HG02852 (cell line): Measurements from ENCODE around the gene TMCO4.

ENCODE experiments used
- ATAC-seq: cut with Tn5 transposase; IDR thresholded peaks from one replicate; pipeline ENCODE4 v1.9.1; 2021; ENCODE audit warnings: mild to moderate bottlenecking, moderate library complexity; ENCODE audit not compliant: unreplicated experiment

The TMCO4 gene

DNA sequence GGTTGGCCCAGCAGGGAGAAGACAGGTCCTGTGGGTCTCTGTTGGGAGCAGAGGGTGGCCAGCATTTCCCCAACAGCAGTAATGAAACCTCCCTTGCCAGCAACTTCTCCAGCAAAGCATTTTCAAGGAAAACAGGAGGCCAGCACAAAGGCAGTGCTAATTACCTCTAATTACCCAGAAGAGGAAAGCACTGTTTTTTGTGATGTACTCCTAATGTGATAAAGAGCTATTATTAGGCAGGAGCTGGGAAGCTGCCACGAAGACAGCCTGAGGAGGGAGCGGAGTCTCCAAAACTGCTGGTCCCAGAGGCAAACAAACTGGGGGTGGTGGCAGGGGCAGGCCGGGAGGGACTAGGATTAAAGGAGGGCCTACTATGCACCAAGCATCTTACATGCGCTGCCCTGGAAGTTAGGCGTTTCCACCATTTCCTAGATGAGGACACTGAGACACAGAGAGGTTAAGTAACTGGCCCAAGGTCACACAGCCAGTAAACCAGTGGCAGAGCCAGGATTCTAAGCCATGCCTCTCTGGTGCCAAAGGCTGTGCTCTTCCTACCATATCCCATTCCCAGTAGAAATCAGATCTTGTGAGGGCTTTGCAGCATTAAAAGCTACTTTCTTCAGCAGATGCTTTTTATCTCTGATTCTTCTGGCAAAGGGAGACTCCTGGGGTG is 110.5 kb downstream of the TMCO4 start:
- ATAC-seq: no peak

DNA sequence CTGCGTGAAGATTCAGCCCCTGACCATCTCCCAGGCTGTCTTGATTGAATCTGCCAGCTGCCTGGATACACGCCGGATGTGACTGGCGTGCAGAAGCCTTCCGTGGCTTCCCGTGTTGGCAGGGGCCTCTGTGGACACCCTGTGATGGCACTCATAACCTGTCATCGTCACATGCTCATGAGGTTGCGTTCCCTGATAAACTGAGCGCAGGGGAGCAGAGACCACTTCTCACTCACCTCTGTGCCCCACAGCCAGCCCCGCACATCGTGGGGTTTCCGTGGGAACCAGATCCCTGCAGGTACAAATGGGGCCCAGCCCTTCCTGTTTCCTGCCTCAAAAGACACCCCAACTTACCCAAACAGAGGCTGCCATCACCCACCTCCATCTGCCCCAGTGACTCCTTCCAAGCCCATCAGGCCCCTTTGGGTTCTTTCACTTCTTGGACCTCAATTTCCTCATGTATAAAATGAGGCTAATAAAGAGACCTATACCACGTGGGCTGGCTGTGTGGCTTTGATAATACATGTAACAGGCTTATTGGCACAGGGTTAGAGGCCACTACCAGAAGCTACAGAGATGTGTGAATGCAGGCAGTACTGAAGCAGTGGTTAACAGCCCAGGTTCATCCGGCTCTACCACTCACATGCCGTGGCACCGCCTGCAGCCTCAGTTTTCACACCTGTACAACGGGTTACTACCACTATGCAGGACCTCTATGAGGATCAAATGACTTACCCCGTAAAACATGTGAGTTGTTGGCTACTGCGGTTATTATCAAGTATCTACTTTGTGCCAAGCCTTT is 111.5 kb downstream of the TMCO4 start:
- no peak for ATAC-seq

DNA sequence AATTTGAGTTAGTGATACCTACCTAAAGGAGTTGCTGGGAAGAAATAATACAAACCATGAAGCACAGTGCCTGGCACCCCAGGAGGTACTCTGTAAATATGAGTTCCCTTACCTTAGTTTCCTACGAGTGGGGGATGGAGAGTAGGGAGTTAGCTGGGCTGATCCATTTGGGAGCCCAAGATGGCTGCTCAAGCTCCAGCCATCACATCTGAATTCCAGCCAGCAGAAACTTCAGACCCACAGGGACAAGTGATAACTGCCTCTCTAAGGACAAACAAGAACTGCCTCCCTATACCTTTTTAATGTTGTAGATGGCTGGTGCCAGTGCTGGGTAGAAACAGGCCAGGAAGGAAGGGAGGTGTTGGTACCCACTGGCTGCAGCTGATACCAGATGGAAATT is 112.3 kb downstream of the TMCO4 start:
- ATAC-seq: no peak

DNA sequence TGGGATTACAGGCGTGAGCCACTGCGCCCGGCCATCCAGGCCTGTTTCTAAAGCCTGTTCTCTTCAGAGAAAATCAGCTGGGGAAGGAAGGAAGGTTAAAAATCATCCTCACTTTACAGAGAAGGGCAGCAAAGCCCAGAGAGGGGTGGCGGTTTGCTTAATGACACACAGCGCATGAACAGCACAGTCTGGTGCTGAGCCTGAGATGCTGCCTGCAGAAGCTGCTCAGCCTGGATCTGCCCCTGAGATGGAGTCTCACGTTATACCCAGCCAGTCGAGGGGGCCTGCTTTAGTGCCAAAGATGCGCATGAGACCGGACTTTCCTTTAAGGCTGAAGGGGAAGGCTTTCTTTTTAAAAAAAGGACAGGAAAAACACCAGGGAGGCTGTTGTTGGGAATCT is 113.7 kb downstream of the TMCO4 start:
- no peak for ATAC-seq

DNA sequence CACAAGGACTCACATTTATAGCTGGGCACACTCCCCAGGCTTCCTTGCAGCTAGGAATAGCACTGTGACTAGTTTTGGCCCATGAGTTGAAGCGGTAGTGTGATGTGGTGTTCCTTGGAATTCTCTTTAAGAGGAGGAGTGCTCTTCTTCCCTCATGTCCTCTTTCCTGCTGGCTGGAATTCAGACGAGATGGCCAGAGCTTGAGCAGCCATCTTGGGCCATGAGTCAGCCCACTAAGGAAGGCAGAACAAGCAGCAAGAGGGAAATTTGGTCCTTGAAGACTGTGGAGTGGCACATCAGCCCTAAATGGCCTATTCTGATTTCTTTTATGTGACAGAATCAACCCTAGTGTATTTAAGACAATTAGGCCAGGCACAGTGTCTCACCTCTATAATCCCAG is 115.0 kb downstream of the TMCO4 start:
- no peak for ATAC-seq

DNA sequence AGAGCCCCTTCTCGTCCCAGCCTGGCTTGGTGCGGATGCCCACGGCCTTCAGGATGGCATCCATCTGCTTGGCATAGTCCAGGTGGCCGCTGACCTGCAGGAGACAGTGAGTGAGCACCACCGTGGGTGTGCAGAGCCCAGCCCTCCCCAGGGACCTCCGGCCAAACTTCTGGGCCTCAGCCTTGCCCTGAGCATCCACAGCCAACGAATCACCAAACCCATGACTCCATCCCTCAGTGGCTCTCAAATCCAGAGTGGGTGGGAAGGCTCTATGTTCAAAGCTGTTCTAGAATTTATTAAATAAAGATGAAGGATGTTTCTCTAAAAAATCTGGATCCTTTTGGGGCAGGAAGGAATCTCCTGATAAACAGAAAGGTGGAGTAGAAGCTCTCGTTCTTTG is 116.4 kb downstream of the TMCO4 start:
- ATAC-seq: no peak

DNA sequence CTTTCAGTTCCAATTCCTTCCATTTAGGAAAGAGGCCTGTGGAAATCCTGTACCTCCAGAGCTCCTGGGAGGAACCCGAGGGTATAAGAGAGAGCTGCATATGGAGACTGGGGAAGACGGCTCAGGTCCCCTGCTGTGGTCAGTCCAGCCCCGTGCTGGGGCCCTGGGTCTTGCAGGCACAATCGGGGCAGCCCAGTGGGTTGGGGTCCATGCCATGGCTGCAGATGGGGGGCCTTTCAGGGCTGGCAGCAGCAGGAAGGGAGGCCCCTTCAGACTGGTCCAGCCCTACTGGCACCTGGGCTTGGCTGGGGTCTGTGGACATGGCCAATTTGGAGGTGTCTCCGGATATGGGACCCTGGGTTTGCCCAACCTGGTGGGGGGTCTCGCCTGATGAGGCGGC is 116.8 kb downstream of the TMCO4 start:
- no peak for ATAC-seq

DNA sequence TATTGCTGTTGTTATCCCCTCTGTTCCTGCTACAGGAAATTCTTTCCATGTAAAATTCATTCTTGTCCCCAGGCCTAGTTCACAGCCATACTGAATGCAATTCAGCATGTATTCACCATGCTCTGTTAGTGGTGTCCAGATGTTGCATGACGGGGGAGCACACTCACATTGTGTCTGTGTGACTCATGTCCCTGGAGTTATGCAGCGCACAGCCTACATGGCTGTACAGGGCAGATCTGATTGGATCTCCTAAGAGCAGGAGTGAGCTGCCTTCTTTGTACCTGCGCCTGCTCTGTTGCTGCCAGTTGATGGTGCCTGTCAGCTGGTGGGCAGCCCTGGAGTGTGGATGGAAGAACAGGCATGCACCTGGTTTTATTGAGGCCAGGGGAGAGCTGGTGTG is 117.5 kb downstream of the TMCO4 start:
- ATAC-seq: no peak

DNA sequence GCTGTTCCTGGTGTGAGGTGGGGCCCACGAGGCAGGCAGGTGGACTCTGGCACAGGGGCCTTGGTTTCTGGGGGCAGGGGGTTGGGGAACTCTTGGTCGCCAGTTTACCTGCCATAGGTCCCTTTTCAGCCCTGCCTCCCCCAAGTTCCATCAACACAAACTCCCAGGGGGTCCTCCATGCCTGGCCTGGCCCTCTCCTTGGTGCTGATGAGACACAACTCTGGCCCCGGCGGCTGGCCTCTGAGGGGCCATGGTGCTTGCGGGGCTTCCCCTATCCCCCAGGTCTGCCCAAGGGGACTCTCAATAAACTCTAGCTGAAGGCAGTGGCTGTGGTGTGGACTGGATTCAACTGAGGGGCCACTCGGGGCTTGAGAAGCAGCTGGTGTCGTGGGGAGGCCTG is 119.1 kb downstream of the TMCO4 start:
- ATAC-seq: no peak

DNA sequence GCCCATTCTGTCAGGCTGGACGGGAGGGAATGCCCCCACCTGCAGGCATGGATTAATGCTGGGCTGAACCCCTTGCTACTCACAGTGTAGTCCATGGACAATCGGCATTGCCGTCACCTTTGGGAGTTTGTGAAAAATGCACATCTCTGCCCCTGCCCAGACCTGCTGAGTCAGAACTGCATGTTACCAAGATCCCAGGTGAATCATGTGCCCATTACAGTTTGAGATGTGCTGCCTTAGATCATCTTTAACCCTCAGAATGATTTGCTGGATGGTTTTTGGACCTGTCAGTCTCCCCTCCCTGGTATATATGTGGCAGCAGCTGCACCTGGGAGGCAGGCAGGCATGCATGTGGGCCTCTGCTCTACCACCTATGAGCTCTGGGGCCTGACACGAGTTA is 120.0 kb downstream of the TMCO4 start:
- no peak for ATAC-seq

DNA sequence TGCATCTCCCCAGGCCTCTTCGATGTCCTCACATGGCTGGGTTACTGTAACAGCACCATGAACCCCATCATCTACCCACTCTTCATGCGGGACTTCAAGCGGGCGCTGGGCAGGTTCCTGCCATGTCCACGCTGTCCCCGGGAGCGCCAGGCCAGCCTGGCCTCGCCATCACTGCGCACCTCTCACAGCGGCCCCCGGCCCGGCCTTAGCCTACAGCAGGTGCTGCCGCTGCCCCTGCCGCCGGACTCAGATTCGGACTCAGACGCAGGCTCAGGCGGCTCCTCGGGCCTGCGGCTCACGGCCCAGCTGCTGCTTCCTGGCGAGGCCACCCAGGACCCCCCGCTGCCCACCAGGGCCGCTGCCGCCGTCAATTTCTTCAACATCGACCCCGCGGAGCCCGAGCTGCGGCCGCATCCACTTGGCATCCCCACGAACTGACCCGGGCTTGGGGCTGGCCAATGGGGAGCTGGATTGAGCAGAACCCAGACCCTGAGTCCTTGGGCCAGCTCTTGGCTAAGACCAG is 120.7 kb downstream of the TMCO4 start:
- no peak for ATAC-seq

DNA sequence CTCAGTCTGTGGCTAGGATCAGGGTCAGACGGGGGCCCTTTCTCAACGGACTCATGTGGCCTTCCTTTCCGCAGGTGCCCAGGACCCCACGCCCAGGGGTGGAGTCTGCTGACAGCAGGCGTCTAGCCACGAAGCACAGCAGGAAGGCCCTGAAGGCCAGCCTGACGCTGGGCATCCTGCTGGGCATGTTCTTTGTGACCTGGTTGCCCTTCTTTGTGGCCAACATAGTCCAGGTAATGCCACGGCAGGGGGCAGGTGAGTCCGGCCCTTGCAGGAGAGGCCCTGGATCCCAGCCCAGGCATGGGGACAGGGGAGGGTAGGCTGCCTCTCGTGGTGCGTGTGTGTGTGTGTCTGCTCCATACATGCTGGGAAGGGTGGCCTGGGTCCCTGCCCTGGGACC is 121.2 kb downstream of the TMCO4 start:
- no peak for ATAC-seq

DNA sequence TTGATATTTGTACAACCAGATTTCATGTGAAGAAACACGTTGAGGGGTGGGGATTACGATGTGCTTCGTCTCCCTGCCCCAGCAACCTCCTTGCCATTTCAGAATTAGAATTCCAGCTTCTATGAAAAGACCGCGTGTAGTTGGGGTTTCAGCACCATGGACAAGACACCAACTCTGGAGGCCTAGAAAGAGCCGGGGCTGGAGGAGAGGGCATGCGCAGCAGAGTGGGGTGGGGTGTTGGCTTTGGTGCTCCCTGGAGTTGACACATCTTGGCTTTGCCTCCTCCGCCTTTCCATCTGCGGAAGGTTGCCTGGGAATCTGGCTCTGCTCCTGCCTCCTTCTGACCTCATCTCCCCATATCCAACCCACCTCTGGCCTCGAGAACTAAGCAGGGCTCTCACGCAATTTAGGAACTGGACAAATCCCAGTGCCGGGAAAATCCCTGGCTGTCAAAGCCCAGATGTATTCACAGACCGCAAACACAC is 123.2 kb downstream of the TMCO4 start:
- ATAC-seq: no peak

DNA sequence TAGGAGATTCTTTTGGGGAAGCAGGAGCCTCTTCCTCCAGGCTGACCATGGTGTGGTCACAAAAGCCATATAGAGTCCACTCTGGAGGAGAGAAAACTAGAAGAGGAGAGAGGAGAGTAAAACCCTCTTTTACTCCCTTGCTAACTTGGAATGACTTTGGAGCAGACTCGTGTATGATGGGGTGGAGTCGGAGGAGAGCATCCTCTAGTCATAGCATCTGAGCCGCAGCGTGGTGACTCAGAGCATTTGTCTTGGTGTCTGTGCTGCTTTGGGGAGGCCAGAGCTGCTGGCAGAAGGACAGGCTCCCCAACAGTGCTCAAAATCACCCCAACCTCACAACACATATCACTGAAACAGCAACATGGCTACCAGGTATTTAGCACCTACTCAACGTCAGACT is 123.9 kb downstream of the TMCO4 start:
- no peak for ATAC-seq

DNA sequence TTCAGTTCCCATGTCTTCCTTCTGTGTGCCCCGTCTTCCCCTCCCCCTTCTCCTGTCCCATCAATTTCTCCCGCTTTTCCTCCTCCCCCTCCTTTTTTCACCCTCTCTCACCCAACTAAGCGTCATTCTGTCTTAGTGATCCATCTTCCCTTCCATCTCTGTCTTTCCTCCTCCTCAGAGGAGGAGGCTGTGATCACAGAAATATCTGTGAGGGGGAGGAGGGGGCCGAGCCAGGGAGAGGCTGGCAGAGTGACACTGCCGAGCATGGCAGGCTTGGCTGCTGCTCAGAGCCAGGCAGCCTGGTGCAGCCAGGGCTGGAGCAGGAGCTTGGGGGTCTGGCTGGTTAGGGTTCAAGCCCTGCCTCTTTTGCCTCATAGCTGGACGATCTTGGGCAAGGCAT is 127.5 kb downstream of the TMCO4 start:
- no peak for ATAC-seq

DNA sequence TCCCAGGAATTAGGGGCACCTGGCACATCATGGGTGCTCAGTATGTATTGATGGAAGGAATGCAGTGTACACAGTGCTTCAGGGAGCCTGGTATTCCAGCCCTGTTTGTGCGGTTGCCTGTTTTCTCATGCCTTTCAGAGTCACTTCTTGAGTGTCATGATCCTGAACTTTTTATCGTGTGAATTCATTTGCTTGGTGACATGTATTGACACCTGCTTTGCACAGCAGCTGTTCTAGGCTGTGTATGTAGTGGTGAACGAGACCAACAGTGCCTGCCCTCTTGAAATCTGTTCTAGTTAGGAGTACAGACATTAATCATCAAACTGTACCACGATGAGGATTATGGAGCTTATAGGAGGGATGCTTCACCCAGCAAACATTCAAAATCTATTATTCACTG is 128.9 kb downstream of the TMCO4 start:
- no peak for ATAC-seq

DNA sequence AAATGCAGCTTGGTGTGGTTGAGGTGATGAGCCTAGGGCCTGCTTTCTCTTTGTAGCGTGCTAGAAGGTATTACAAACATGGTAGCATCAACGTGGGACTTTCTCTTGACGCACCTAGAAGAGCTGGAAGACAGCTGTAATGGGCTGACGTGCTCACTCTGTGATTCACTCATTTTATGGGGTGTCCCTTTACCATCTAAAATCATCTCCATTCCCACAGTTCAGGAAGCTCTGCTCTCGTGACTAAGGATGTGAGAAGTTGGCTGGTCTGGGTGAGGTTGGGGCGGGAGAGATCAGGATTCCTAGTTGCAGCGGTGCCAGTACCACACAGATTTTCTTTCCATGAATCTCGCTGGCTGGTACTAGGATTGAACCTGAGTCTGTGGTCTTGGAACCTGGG is 130.8 kb downstream of the TMCO4 start:
- ATAC-seq: no peak

DNA sequence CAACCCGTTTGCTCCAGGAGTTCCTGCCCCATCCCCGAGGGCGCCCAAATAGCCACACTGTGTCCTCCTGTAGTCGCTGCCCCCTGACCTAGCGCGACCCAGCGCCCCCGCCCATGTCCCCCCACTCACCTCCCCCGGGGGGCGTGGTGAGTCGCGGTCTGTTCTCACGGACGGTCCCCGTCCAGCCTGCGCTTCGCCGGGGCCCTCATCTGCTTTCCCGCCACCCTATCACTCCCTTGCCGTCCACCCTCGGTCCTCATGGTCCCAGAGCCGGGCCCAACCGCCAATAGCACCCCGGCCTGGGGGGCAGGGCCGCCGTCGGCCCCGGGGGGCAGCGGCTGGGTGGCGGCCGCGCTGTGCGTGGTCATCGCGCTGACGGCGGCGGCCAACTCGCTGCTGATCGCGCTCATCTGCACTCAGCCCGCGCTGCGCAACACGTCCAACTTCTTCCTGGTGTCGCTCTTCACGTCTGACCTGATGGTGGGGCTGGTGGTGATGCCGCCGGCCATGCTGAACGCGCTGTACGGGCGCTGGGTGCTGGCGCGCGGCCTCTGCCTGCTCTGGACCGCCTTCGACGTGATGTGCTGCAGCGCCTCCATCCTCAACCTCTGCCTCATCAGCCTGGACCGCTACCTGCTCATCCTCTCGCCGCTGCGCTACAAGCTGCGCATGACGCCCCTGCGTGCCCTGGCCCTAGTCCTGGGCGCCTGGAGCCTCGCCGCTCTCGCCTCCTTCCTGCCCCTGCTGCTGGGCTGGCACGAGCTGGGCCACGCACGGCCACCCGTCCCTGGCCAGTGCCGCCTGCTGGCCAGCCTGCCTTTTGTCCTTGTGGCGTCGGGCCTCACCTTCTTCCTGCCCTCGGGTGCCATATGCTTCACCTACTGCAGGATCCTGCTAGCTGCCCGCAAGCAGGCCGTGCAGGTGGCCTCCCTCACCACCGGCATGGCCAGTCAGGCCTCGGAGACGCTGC is 133.9 kb downstream of the TMCO4 start:
- no peak for ATAC-seq

DNA sequence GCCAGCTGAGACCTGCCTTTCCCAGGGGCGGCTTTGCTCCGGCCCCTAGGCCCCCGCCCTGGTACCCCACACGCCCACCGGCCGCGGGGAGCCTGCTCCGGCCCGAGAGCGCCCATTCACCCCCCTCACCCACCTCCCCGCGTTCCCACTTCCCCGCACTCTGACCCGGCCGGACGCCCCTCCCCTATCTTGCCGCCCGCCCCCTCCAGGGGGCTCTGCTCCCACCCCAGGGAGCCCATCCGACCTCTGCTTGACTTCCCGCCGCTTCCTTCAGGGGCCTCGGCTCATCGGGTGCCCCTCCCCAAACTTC is 134.6 kb downstream of the TMCO4 start:
- ATAC-seq: no peak

DNA sequence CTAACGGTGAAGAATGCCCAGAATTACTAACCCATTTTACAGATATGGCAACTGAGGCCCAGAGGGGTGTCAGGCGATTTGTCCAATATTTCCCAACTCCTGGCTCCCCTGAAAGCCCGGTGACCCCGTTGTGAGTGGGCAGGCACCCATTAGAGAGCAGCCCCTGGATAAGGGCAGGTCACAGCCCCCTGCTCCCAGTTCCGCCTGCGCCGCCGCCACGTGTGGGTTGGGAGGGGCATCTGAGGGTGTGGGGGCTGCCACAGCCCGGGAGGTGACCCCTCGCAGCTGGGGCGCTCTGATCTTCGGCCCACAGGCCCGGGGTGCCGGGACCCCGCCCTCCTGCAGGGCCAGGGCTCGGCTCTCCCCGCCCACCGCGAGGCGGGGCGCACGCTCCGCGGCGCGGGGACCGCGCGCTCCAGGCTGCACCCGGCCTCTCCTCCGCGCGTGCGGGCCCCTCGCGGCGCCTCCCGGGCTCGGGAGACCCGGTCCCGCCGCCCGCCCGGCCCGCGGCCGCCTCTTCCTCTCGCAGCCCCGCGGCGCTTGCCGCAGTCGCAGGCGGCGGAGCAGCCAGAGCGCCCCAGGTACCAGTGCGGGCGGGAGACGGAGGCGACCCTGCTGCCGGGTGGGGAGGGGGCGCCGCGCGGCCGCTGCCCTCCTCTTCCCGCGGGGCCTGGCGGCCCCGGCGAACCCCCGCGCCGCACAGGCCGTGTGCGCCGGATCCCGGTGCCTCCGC is 135.1 kb downstream of the TMCO4 start, which contains the start of gene HTR6:
Gene HTR6 (plus strand): TSS at position 423 of the 733 bp plus-strand sequence. CDS start 879 bp downstream, outside the sequence.
- ATAC-seq: no peak
